COR-L47 (cell line): Measurements from ENCODE around the gene ZCCHC14.

Experiments
- DNase-seq: peaks from one replicate; lab custom pipeline; 2025; lab: John Stamatoyannopoulos, UW

Gene ZCCHC14

GRCh38 chr16:87361916-87362619, 130.8 kb downstream of the ZCCHC14 start:
- no peak for DNase-seq

DNA sequence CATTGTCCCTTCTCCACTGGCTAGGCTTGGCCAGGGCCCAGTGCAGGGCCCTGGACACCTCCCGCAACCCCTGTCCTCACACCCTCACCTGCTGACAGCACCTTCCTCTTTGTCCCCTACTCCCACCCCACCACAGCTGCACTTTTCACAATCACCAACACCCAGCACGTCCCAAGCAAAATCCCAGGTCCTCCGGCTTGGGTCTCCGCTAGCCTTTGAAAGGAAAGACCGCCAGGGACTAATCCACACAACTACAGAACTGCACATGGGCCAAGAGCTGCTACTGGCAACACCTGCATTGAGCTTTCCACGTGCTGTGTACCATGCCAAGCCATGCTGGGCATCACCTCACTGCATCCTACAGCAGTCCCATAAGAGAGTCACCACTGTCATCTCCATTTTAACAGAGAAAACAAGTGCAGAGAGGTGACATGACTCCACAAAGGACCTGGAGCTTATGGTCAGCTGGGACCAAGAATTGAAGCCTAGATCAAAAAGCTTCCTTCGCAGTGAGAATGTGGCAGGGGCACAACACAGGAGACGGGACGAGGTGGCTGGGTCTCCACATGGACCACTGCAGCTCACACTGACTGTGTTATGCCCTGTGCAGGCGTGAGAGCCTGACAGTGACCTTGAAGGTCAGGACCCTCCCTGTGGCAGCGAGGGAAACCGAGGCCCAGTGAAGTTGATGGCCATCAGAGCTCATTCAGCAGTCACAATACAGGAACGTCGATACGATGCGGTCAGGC, 131.8 kb downstream of the ZCCHC14 start:
- DNase-seq: no peak

GRCh38 chr16:87359121-87359520, 133.7 kb downstream of the ZCCHC14 start:
- no peak for DNase-seq

DNA sequence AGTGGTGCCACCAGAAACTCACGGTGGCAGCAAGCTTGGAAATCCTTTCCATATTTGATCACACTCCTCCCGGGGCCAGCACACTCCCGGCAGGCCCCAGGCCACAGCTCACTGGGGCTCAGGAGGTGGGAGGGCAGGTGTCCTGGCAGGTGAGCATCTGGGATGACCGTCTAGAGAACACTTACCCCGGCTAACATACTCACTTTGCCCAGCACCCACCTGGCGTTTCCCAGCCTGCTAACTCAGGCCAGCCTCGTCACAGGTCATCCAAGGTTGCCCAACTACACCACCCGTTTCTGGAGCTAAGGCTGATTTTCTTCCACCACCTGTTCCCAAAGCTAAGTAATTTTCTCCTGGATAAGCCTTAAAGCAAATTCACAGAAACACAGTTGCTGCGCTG, 134.1 kb downstream of the ZCCHC14 start:
- DNase-seq: no peak

- no peak for DNase-seq
These were observed 134.6 kb downstream of the ZCCHC14 start for GRCh38 chr16:87358250-87358649.

GRCh38 chr16:87356491-87356853, 136.4 kb downstream of the ZCCHC14 start:
- no peak for DNase-seq
